Testis (tissue), 3 donors: ENCODE results near the gene TRIM26. TPM values are rescaled to one million over a fixed set of nuclear protein-coding genes. Genes with fewer than 3 reads are reported as not detected.

Experiments used
- DNase-seq: peaks from one replicate; pipeline ENCODE4 v3.0.0-alpha.2; 2019
- H3K27ac ChIP-seq, 2 donors: fragments of 200-600 bp; sonication (generic); one replicate each; pipeline ENCODE4 v1.5.1; 2019
- H3K27me3 ChIP-seq: fragments of 200-600 bp; sonication (generic); one replicate; pipeline ENCODE4 v1.5.1; 2019
- H3K36me3 ChIP-seq: fragments of 200-600 bp; sonication (generic); one replicate; pipeline ENCODE4 v1.5.1; 2017; ENCODE audit warnings: low read depth; ENCODE audit errors: missing control alignments
- H3K4me1 ChIP-seq: fragments of 200-600 bp; sonication (generic); one replicate; pipeline ENCODE4 v1.5.1; 2019
- H3K4me3 ChIP-seq, 2 donors: fragments of 200-600 bp; sonication (generic); one replicate each; pipeline ENCODE4 v1.5.1; 2017 to 2019
- H3K9me3 ChIP-seq: fragments of 200-600 bp; sonication (generic); one replicate; pipeline ENCODE4 v1.5.1; 2017
- CTCF ChIP-seq, 3 experiments: fragments of 450-650 bp in 2 of 3; fragments of 200-600 bp in 1 of 3; sonication (generic) in 1 of 3; IDR thresholded peaks; one replicate each; pipeline ENCODE4 v1.5.1; 2016 to 2019; ENCODE audit warnings: antibody characterized with exemption in 3 of 3, mild to moderate bottlenecking in 2 of 3, moderate library complexity in 1 of 3
- POLR2A ChIP-seq: fragments of 450-650 bp; IDR thresholded peaks from one replicate; pipeline ENCODE4 v1.6.1; 2017; ENCODE audit warnings: antibody characterized with exemption, mild to moderate bottlenecking, moderate library complexity
- WGBS, 2 donors: methylation state at CpG; one replicate each; pipeline ENCODE4 v1.1.5; 2018; 5-methylcytosine and 5-hydroxymethylcytosine counted together
- intact Hi-C: fragments of 100-400 bp; cut with DNase I; formaldehyde crosslinking; loops from one replicate; pipeline ENCODE4 v1.15.1; 2023; ENCODE audit warnings: low total_unique reads
- polyA plus RNA-seq: library from polyadenylated mRNA; stranded (reverse); fragments of 350-450 nt; fragmentation: Illumina TruSeq; extraction: RNeasy Lipid Tissue Mini Kit (QIAGEN cat#74804); gene quantifications from one replicate; pipeline ENCODE4 v1.2.3, GENCODE V29; 2014; ENCODE audit warnings: low read depth, low replicate concordance; ENCODE audit not compliant: insufficient read depth
- total RNA-seq, 2 donors: library from RNA; depleted of rRNA; stranded (reverse); fragments of >200 nt; gene quantifications; one replicate each; pipeline ENCODE4 v1.2.3, GENCODE V29; 2016

TRIM26 gene
- total and polyA plus RNA-seq, 3 donors from 2014 or later, result 40.3 to 75.8 (median 67.1) TPM

GRCh38 chr6:30172681-30173080 lies 40.5 kb downstream of the TRIM26 start:
- H3K9me3 ChIP-seq, result no peaks in the 10 kb centered on the region
- no peak overlapping the region for H3K27ac ChIP-seq
- H3K27me3 ChIP-seq, result no peaks in the 10 kb centered on the region
- peaks cover 6% of the 10 kb centered on the region for H3K4me1 ChIP-seq
- no peaks in the 10 kb centered on the region for H3K36me3 ChIP-seq
- intact Hi-C loops, result no loop called here
- 68 to 87% methylated on average over 4 of the region's 4 CpGs for WGBS, 2 donors
- no peak for TF ChIP-seq CTCF (IDR thresholded peaks at IDR 0.05)
- no peak for TF ChIP-seq POLR2A
- peak overlapping the region in 1 of 2 donors; percentile 44 for H3K4me3 ChIP-seq
- no peak for DNase-seq

GRCh38 chr6:30171677-30172471 lies 41.3 kb downstream of the TRIM26 start:
- intact Hi-C loops, result no loop called here
- no peaks in the 10 kb centered on the region for H3K27me3 ChIP-seq
- TF ChIP-seq POLR2A (no peak), CTCF (IDR thresholded peaks at IDR 0.05) (no peak)
- H3K4me1 ChIP-seq, result peaks cover 6% of the 10 kb centered on the region
- no peaks in the 10 kb centered on the region for H3K36me3 ChIP-seq
- H3K4me3 ChIP-seq, result peak overlapping the region; percentile 15 to 44
- H3K27ac ChIP-seq, result no peak overlapping the region
- no peaks in the 10 kb centered on the region for H3K9me3 ChIP-seq
- peak; percentile 52 for DNase-seq
- 7 to 8% methylated on average over 25 to 62 of the region's 62 CpGs for WGBS, 2 donors

GRCh38 chr6:30169658-30170614 lies 43.3 kb downstream of the TRIM26 start:
- no peak for DNase-seq
- Histone ChIP-seq H3K27ac (no peak overlapping the region), H3K36me3 (no peaks in the 10 kb centered on the region), H3K27me3 (no peaks in the 10 kb centered on the region), H3K4me3 (no peak overlapping the region), H3K4me1 (peaks cover 6% of the 10 kb centered on the region), H3K9me3 (no peaks in the 10 kb centered on the region)
- 38 to 40% methylated on average over 7 of the region's 7 CpGs for WGBS, 2 donors
- intact Hi-C loops, result no loop called here
- TF ChIP-seq CTCF (IDR thresholded peaks at IDR 0.05), result peak; percentile 55 to 64 (median 59)
- no peak for TF ChIP-seq POLR2A

GRCh38 chr6:30168741-30169140 lies 44.5 kb downstream of the TRIM26 start:
- Histone ChIP-seq H3K4me3 (no peak overlapping the region), H3K4me1 (peaks cover 6% of the 10 kb centered on the region), H3K36me3 (no peaks in the 10 kb centered on the region), H3K27ac (no peak overlapping the region), H3K27me3 (no peaks in the 10 kb centered on the region), H3K9me3 (no peaks in the 10 kb centered on the region)
- 68 to 79% methylated on average over 1 of the region's 1 CpG for WGBS, 2 donors
- no peak for DNase-seq
- intact Hi-C loops, result no loop called here
- TF ChIP-seq CTCF (IDR thresholded peaks at IDR 0.05) (no peak), POLR2A (no peak)
